ENCODE results near the gene PEPD.

Gene PEPD

DNA sequence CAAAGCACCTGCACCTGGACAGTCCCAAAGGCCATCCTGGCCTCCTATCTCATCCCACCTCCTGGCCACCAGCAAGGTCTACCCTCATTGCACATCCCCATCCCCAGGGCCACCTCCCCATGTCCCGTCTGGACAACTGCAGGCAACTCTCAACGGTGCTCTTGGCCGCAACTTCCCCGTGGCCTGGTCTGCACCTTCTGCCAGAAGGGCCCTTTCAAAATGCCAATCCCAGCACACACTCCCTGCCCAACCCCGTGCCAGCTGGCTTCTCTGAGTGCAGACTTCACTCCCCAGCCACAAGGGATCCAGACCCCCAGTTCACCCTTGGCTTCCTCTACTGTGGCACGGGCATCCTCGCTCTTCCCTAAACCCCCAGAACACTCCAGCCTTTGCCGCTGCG is 8.2 kb downstream of the PEPD start:
- no peak for DNase-seq (ENCODE audit: low read depth, low spot score)
- H3K27ac ChIP-seq, result no peak overlapping the region

DNA sequence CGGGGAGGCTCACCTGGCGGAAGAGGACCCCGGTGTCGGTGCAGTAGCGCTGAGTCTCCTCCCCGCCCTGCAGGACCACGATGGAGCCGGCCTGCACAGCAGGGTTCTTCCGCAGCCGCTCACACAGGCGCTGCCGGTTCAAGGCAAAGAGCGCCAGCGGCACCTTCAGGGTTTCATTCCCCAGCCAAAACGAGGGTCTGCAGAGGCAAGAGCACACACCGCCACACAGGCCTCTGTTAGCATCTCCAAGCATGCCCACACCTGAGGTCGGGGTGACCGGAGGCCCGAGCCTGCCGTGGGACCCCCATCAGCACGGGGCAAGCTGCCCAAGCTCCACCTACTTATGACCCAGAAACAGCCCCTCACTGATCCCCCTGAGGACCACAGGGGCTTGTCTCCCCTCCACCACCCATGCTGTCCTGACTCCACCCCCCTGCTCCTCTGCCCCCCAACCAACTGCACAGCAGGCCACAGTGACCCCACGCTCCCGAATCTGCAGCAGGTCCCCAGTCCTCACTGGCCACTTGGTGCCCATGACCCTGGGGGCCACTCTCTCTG is 8.9 kb downstream of the PEPD start:
- H3K27ac ChIP-seq, result no peak overlapping the region
- DNase-seq (ENCODE audit: low read depth, low spot score), result no peak

DNA sequence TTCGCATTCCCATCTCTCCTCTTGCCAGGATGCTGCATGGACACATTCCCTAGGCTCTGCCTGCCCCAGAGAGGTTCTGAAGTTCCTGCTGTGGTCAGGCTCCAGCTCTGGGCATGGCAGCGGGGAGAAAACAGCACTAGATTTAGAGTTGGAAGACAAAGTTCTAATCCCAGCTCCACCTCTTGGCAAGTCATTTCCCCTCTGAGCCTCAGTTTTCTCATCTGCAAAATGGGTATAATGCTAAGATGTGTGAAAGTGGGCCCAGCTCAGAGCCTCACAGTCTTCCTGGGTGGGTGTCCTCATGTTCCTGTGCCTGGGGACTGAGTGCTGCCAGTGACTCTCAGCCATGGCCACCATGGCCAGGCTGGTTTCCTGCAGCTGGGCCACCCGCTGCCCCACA is 9.6 kb downstream of the PEPD start:
- no peak for DNase-seq (ENCODE audit: low read depth, low spot score)
- H3K27ac ChIP-seq, result no peak overlapping the region

DNA sequence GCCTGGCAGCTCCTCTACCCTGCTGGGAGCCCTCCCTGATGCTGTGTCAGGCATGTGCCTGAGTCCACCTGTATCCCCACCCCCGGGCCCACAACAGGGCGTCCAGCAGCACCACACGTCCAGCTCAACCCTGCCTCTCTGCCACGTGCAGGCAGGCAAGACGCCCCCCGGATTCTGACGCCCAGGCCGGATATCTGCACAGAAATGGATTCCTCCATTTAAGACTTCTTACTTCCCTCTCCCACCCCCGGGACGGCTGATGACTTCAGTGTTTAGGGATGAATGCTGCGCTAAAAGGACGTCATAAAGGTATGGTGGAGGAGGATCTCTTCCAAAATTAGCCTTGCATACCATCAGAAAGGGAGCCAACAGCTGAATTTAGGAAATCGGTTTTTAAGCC is 10.2 kb downstream of the PEPD start:
- DNase-seq (ENCODE audit: low read depth, low spot score), result no peak

GRCh38 chr19:33510462-33511194 is 11.0 kb downstream of the PEPD start:
- H3K27ac ChIP-seq, result no peak overlapping the region
- DNase-seq (ENCODE audit: low read depth, low spot score), result no peak

More for the DNA sequence above, 10.2 kb downstream of the PEPD start:
- no peak overlapping the region for H3K27ac ChIP-seq

DNA sequence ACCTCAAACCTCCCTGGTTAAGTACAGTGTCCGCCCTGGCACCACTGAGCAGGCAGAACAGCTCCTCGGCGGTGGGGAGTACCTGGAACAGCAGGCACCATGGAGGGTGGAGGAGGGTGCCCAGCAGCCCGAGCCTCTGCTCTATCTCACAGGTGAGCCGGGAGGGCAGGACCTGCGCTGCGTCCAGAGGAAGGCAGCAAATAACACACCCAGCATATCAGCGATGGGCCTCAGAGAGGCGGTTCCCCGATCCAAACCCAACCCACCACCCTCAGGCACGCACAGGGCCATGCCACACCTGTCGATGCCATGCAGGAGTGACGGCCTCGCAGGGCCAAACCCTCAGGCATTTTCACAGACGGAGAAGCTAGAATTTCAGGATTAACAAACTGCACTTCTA is 11.8 kb downstream of the PEPD start:
- DNase-seq (ENCODE audit: low read depth, low spot score), result no peak
- no peak overlapping the region for H3K27ac ChIP-seq

GRCh38 chr19:33508941-33509614 is 12.5 kb downstream of the PEPD start:
- H3K27ac ChIP-seq, result no peak overlapping the region
- DNase-seq (ENCODE audit: low read depth, low spot score), result no peak

DNA sequence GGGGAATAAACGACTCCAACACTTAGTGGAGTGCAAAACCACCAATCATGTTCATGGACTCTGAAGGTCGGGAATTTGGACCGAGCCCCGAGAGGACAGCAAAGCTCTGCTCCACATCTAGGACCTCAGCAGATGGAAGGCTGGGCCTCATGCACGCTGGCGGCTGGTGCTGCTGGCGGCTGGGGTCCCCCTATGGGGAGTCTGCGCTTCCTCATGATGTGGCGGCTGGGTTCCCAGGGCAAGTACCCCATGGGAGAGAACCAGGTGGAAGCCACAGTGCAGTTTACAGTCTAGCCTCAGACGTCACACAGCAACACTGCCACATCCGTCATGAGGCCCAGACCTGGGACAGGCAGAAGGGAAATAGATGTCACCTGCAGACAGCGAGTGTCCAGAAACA is 13.2 kb downstream of the PEPD start:
- H3K27ac ChIP-seq, result no peak overlapping the region
- DNase-seq (ENCODE audit: low read depth, low spot score), result no peak

- H3K27ac ChIP-seq, result no peak overlapping the region
- no peak for DNase-seq (ENCODE audit: low read depth, low spot score)
Observed at GRCh38 chr19:33508009-33508408, 13.6 kb downstream of the PEPD start.

GRCh38 chr19:33507021-33507956 is 14.3 kb downstream of the PEPD start:
- H3K27ac ChIP-seq, result no peak overlapping the region
- DNase-seq (ENCODE audit: low read depth, low spot score), result no peak

- DNase-seq (ENCODE audit: low read depth, low spot score), result no peak
- no peak overlapping the region for H3K27ac ChIP-seq
Observed at GRCh38 chr19:33506498-33506897, 15.1 kb downstream of the PEPD start.

- DNase-seq (ENCODE audit: low read depth, low spot score), result no peak
- H3K27ac ChIP-seq, result no peak overlapping the region
Observed at GRCh38 chr19:33505823-33506222, 15.8 kb downstream of the PEPD start.

- no peak overlapping the region for H3K27ac ChIP-seq
- no peak for DNase-seq (ENCODE audit: low read depth, low spot score)
Observed at GRCh38 chr19:33505148-33505547, 16.4 kb downstream of the PEPD start.

DNA sequence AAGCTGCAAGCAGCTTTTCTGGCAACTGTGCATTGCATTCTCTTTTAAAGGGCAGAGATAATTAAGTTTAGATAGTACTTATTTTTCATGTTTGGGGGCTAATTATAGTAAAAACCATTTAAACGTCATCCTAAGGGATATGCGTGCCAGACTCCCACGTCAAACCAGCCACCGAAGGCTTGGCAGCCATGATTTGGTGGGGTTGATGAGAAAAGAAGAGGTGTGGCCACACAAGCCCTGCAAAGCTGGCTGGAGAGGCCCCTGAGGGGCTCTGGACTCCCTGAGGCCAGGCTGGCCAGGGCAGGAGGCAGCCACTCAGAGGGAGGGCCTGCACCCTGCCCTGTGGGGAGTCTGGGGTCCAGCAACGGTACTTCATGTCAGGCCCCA is 17.5 kb downstream of the PEPD start:
- no peak for DNase-seq (ENCODE audit: low read depth, low spot score)
- H3K27ac ChIP-seq, result no peak overlapping the region

DNA sequence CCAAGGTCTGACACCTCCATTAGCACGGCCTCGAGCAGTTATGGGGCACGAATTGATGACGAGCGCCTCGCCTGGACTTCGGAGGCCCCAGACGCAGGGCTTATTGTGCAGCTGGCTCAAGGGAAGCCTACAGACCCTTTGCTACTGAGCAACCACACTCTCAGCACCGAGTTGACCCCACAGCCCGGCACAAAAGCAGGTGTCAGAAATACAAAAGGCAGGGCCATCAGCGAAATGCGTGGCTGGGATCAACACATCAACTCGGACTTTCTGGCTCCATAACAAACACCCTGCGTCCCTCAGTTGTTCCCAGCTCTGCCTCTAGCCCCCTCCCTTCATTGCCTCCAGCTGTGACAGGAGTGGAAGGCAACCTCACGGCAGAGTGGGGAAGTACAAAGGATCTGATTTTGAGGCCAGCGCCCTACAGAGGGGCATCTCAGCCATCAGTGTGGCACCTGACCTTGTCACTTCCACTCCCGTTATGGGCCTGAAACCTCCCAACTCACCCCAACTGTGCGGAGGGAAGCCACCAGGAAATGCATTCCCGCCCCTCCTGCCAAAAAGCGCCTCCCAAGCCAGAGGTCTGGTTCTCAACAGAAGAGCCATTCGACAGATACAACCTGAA is 18.0 kb downstream of the PEPD start:
- H3K27ac ChIP-seq, result no peak overlapping the region

DNA sequence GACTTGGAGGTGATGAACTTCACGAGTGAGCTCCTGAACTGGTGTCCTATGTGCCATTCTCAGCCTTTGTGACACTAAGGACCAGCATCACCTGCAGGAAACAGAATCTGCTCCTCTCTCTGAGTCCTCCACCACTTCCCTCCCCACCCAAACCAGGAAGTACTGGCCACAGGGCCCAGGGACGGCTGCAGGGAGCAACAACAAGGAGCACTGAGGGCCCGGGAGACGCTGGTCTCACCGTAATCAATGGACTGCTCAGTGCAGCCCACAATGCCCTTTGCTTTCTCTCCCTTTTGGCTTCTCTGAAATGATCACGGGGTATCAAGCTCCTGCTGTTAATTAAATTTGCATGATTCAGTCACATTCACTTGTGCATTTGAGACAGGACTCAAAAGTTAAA is 18.6 kb downstream of the PEPD start:
- DNase-seq (ENCODE audit: low read depth, low spot score), result no peak
- H3K27ac ChIP-seq, result no peak overlapping the region

More for the DNA sequence above, 18.0 kb downstream of the PEPD start:
- DNase-seq (ENCODE audit: low read depth, low spot score), result no peak

- DNase-seq (ENCODE audit: low read depth, low spot score), result no peak
- H3K27ac ChIP-seq, result no peak overlapping the region
Observed at GRCh38 chr19:33502521-33502920, 19.1 kb downstream of the PEPD start.

- H3K27ac ChIP-seq, result no peak overlapping the region
- DNase-seq (ENCODE audit: low read depth, low spot score), result no peak
Observed at GRCh38 chr19:33501693-33502356, 19.8 kb downstream of the PEPD start.

DNA sequence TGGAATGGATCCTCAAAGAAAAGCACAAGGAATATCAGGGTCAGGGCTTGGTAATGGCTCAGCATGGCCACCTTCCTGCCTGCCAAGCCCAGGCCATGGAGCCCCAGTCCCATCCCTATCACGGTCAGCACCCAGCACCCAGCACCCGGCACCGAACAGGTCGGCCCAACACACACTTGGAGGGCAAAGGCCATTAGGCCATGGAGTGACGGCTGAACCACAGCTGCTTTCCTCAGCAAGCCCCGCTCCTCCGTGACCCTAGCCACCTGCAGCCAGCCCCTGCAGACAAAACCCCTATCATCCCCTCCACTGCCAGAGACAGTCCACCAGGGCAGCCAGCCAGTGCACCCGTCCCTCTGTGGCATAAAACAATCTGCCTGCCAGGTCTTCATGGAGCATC is 20.6 kb downstream of the PEPD start:
- H3K27ac ChIP-seq, result no peak overlapping the region
- DNase-seq (ENCODE audit: low read depth, low spot score), result no peak

- DNase-seq (ENCODE audit: low read depth, low spot score), result no peak
Observed at GRCh38 chr19:33500586-33500985, 21.0 kb downstream of the PEPD start.

More at GRCh38 chr19:33500586-33500985, 21.0 kb downstream of the PEPD start:
- H3K27ac ChIP-seq, result no peak overlapping the region
